ENCODE data around the gene E2F3. TPM values are rescaled to one million over a fixed set of nuclear protein-coding genes. Genes with fewer than 3 reads are reported as not detected.

The E2F3 gene
- total and polyA plus RNA-seq, 2 donors (not counting 3 experiments of a cell fraction or from before 2014, with no cell fraction given): 8.6 to 22.0 TPM

GRCh38 chr6:20497216-20498040, 95.7 kb downstream of the E2F3 start:
- Histone ChIP-seq H3K4me2 (ENCODE audit: insufficient read depth, low read length) (peak overlapping the region; percentile 7), H3K36me3 (ENCODE audit: control insufficient read depth in 2 of 2, extremely low read depth in 1 of 2, insufficient read depth in 2 of 2, low read length in 2 of 2) (no peaks in the 10 kb centered on the region), H3K79me2 (ENCODE audit: control insufficient read depth, insufficient read depth, low read length) (no peaks in the 10 kb centered on the region), H3K9me1 (replicated peaks; ENCODE audit: control insufficient read depth, extremely low read depth, insufficient read depth, low read length) (no peaks in the 10 kb centered on the region), H3K4me1 (ENCODE audit: control insufficient read depth, extremely low read depth, insufficient read depth, low read length) (peaks cover 16% of the 10 kb centered on the region), H3K27ac (ENCODE audit: insufficient read depth, low read depth, low read length) (peak overlapping the region; percentile 33), H3K27me3 (ENCODE audit: control insufficient read depth in 2 of 2, insufficient read depth in 2 of 2, low read length in 2 of 2) (no peaks in the 10 kb centered on the region), H4K20me1 (replicated peaks; ENCODE audit: control insufficient read depth, extremely low read depth, insufficient read depth, low read length) (no peaks in the 10 kb centered on the region), H3K9ac (replicated peaks; ENCODE audit: extremely low read depth, insufficient read depth, low read length) (no peak overlapping the region), H2AFZ (ENCODE audit: low read depth, low read length) (peak overlapping the region; percentile 26), H3K9me3 (replicated peaks; ENCODE audit: control insufficient read depth, insufficient read depth, low read length) (no peaks in the 10 kb centered on the region), H3K4me3 (replicated peaks in 1 of 3; ENCODE audit: insufficient read depth in 1 of 3, low read depth in 1 of 3, low read length in 3 of 3) (no peak overlapping the region)
- intact Hi-C loops (cut with micrococcal nuclease) (loop anchor here (1.0 kb wide), 1 partner anchor 10 kb away; no protein-coding TSS in a partner anchor), dilution Hi-C loops (cut with MboI; ENCODE audit: extremely low pct_ligation_motif_present, low sequenced_read_pairs) (no loop called here)
- POLR2A ChIA-PET: no interaction called here
- DNase-seq (ENCODE audit: low read depth, low spot score) (peak; percentile 70), FAIRE-seq (peak; percentile 93)
- BruUV-seq (replicated peaks): no TSS peak
- CTCF ChIA-PET: interaction anchor here (1.0 to 1.1 kb wide), 4 partner anchors 9 to 97 kb away, joined by 3 to 5 read pairs (median 4); no protein-coding TSS in a partner anchor
- TF ChIP-seq MAX (IDR thresholded peaks at IDR 0.05; ENCODE audit: insufficient read depth, insufficient read length) (no peak), GATA2 (IDR thresholded peaks at IDR 0.05; ENCODE audit: insufficient read depth, insufficient read length, low read depth, low read length) (no peak), JUN (IDR thresholded peaks at IDR 0.05; ENCODE audit: borderline replicate concordance, insufficient read depth, insufficient read length, low read depth) (no peak), FOS (IDR thresholded peaks at IDR 0.05; ENCODE audit: borderline replicate concordance, insufficient read depth, low read length) (peak; percentile 4), POLR2A (IDR thresholded peaks at IDR 0.05; ENCODE audit: low read depth, low read length) (no peak), MYC (IDR thresholded peaks at IDR 0.05; ENCODE audit: low read depth, low read length) (no peak)
- TF ChIP-seq, protein P1, sequence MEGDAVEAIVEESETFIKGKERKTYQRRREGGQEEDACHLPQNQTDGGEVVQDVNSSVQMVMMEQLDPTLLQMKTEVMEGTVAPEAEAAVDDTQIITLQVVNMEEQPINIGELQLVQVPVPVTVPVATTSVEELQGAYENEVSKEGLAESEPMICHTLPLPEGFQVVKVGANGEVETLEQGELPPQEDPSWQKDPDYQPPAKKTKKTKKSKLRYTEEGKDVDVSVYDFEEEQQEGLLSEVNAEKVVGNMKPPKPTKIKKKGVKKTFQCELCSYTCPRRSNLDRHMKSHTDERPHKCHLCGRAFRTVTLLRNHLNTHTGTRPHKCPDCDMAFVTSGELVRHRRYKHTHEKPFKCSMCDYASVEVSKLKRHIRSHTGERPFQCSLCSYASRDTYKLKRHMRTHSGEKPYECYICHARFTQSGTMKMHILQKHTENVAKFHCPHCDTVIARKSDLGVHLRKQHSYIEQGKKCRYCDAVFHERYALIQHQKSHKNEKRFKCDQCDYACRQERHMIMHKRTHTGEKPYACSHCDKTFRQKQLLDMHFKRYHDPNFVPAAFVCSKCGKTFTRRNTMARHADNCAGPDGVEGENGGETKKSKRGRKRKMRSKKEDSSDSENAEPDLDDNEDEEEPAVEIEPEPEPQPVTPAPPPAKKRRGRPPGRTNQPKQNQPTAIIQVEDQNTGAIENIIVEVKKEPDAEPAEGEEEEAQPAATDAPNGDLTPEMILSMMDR (IDR thresholded peaks at IDR 0.05; ENCODE audit: extremely low read depth in 1 of 2, insufficient read depth in 1 of 2, low read depth in 1 of 2, low read length in 2 of 2): no peak
